ENCODE results near the gene LRP2BP. TPM values are rescaled to one million over a fixed set of nuclear protein-coding genes. Genes with fewer than 3 reads are reported as not detected.

LRP2BP gene
- total RNA-seq, 1 experiment from 2014 or later = 0.33 TPM

DNA sequence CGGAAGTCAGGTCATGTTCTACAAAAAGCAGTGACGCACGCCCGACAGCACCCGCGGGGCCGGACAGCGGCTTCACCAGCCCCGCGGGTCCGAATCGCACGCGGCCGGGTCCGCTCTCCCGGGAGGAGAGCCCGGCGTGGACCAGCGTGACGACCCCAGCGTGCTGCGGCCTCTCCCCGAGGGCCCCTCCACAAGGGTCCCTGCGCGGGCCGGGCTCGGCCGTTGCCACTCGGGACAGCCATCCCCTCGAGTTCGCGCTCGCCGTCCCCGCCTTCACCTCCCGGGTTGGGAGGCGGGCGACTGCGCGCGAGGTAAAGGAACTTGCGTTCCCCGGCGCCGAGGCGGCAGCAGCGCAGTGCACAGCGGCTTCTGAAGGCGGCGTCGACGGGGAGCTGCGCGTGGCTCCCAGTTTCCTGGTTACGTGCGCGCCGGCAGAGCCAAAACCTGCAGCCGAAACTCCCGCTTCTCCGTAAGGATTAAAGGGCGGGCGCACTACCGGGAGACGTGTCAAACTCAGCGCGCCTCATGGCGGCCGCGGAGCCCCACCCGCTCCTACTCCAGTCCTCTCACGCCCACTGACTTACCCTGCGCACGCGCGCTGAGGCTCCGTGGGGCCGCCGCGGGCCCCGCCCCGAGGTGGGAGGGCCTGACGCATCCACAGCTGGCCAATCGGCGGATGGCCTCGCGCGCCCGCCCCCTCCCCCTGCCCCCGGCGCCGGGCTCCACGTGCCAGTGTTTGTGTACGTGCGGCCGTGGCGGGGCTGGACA is 416 bp upstream of the LRP2BP start:
- Histone ChIP-seq H3K27me3 (ENCODE audit: control insufficient read depth, insufficient read depth, low read length) (no peaks in the 10 kb centered on the region), H3K36me3 (ENCODE audit: control insufficient read depth, insufficient read depth, low read length) (no peaks in the 10 kb centered on the region; the same call in 1 of the 2 replicates), H3K4me1 (ENCODE audit: control insufficient read depth, insufficient read depth, low read length) (no peaks in the 10 kb centered on the region), H3K9me3 (ENCODE audit: control insufficient read depth, insufficient read depth, low read depth, low read length) (no peaks in the 10 kb centered on the region), H3K4me3 (ENCODE audit: low read depth in 2 of 2, low read length in 2 of 2) (peak overlapping the region; percentile 68 to 78), H3K27ac (ENCODE audit: low read length) (peak overlapping the region; percentile 77)
- in situ Hi-C loops (cut with HindIII; ENCODE audit: low pct_unique_long_range_greater_than_20kb, low sequenced_read_pairs) (no loop called here), intact Hi-C loops (cut with micrococcal nuclease; ENCODE audit: unreplicated experiment) (no loop called here)
- peak; percentile 97 for ATAC-seq
- DNase-seq (ENCODE audit: low read depth, low spot score) = peak; percentile 60
- TF ChIP-seq, protein P1, sequence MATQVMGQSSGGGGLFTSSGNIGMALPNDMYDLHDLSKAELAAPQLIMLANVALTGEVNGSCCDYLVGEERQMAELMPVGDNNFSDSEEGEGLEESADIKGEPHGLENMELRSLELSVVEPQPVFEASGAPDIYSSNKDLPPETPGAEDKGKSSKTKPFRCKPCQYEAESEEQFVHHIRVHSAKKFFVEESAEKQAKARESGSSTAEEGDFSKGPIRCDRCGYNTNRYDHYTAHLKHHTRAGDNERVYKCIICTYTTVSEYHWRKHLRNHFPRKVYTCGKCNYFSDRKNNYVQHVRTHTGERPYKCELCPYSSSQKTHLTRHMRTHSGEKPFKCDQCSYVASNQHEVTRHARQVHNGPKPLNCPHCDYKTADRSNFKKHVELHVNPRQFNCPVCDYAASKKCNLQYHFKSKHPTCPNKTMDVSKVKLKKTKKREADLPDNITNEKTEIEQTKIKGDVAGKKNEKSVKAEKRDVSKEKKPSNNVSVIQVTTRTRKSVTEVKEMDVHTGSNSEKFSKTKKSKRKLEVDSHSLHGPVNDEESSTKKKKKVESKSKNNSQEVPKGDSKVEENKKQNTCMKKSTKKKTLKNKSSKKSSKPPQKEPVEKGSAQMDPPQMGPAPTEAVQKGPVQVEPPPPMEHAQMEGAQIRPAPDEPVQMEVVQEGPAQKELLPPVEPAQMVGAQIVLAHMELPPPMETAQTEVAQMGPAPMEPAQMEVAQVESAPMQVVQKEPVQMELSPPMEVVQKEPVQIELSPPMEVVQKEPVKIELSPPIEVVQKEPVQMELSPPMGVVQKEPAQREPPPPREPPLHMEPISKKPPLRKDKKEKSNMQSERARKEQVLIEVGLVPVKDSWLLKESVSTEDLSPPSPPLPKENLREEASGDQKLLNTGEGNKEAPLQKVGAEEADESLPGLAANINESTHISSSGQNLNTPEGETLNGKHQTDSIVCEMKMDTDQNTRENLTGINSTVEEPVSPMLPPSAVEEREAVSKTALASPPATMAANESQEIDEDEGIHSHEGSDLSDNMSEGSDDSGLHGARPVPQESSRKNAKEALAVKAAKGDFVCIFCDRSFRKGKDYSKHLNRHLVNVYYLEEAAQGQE (IDR thresholded peaks at IDR 0.05; ENCODE audit: insufficient read depth in 1 of 2, low read depth in 2 of 2, low read length in 1 of 2) = peak; percentile 53 to 58; a peak in 3 of 4 replicates
- TF ChIP-seq TCF7L2 (IDR thresholded peaks at IDR 0.05; ENCODE audit: low read depth, low read length) (no peak), POLR2AphosphoS5 (IDR thresholded peaks at IDR 0.05; ENCODE audit: low read depth, low read length) (peak; percentile 61; the same call in 1 of the 2 replicates), SIN3A (IDR thresholded peaks at IDR 0.05; ENCODE audit: borderline replicate concordance, insufficient read depth, low read depth, low read length) (peak; percentile 89; the same call in 1 of the 2 replicates)
- TF ChIP-seq, protein P2, sequence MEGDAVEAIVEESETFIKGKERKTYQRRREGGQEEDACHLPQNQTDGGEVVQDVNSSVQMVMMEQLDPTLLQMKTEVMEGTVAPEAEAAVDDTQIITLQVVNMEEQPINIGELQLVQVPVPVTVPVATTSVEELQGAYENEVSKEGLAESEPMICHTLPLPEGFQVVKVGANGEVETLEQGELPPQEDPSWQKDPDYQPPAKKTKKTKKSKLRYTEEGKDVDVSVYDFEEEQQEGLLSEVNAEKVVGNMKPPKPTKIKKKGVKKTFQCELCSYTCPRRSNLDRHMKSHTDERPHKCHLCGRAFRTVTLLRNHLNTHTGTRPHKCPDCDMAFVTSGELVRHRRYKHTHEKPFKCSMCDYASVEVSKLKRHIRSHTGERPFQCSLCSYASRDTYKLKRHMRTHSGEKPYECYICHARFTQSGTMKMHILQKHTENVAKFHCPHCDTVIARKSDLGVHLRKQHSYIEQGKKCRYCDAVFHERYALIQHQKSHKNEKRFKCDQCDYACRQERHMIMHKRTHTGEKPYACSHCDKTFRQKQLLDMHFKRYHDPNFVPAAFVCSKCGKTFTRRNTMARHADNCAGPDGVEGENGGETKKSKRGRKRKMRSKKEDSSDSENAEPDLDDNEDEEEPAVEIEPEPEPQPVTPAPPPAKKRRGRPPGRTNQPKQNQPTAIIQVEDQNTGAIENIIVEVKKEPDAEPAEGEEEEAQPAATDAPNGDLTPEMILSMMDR (IDR thresholded peaks at IDR 0.05) = no peak
- ChIA-PET POLR2A (interaction anchor here (0.6 kb wide), 1 partner anchor 30 kb away, joined by 5 read pairs; no protein-coding TSS in a partner anchor), CTCF (interaction anchor here (1.7 kb wide), 1 partner anchor 202 kb away, joined by 3 read pairs; no protein-coding TSS in a partner anchor)
- BruUV-seq (replicated peaks) = no TSS peak

DNA sequence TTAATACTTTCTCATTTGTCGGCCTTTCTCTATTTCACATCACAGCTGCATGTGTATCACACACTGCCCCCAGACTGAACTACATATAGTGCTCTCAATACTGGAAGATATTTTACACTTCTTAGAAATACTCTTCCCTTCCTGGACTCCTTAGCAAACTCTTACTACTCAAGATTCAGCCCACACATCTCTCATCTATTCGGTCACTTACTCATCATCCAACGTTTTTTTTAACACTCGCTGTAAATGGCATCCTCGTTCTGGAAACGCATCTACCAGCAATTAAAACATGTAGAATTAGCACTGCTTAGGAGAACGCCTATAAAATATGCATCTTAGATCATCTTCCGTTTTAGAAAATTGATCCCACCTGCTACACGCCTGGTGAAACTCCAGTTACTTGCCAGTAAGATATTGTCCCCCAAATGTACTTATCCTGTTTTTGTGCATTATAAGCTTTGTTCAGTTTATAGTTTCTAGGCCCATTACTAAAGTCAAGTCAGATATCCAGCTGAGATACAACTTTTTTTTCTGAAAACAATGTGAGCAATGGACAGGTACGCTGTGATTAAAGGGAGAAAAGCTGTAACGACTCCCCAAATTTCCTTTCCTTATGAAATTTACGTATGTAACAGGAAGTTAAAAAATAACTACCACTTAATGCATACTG is 1.0 kb downstream of the LRP2BP start:
- H3K4me1 ChIP-seq (ENCODE audit: control insufficient read depth, insufficient read depth, low read length) = no peaks in the 10 kb centered on the region
- no peak for ATAC-seq
- TSS peak; percentile 65 for BruUV-seq (replicated peaks)
- intact Hi-C loops (cut with micrococcal nuclease; ENCODE audit: unreplicated experiment) = no loop called here
- CTCF ChIA-PET = no interaction called here
- no peak for TF ChIP-seq SIN3A (IDR thresholded peaks at IDR 0.05; ENCODE audit: borderline replicate concordance, insufficient read depth, low read depth, low read length)
- TF ChIP-seq, protein P1 (IDR thresholded peaks at IDR 0.05; ENCODE audit: insufficient read depth in 1 of 2, low read depth in 2 of 2, low read length in 1 of 2) = no peak
- no peak for TF ChIP-seq TCF7L2 (IDR thresholded peaks at IDR 0.05; ENCODE audit: low read depth, low read length)
- TF ChIP-seq, protein P2 (IDR thresholded peaks at IDR 0.05) = no peak
- TF ChIP-seq POLR2AphosphoS5 (IDR thresholded peaks at IDR 0.05; ENCODE audit: low read depth, low read length) = no peak
- peak overlapping the region; percentile 68 to 78 for H3K4me3 ChIP-seq (ENCODE audit: low read depth in 2 of 2, low read length in 2 of 2)
- POLR2A ChIA-PET = interaction anchor here (0.5 to 0.6 kb wide), 2 partner anchors 410 to 920 kb away, joined by 3 to 6 read pairs; partner anchors contain the start of gene IRF2
- no peaks in the 10 kb centered on the region for H3K27me3 ChIP-seq (ENCODE audit: control insufficient read depth, insufficient read depth, low read length)
- H3K27ac ChIP-seq (ENCODE audit: low read length) = peak overlapping the region; percentile 34; the same call in 1 of the 2 replicates
- DNase-seq (ENCODE audit: low read depth, low spot score) = no peak
- in situ Hi-C loops (cut with HindIII; ENCODE audit: low pct_unique_long_range_greater_than_20kb, low sequenced_read_pairs) = no loop called here
- no peaks in the 10 kb centered on the region for H3K36me3 ChIP-seq (ENCODE audit: control insufficient read depth, insufficient read depth, low read length)
- H3K9me3 ChIP-seq (ENCODE audit: control insufficient read depth, insufficient read depth, low read depth, low read length) = no peaks in the 10 kb centered on the region

All from Panc1 (cell line).